GM18951 (cell line): ENCODE data around the gene CEP152.

Experiments used
- POLR2A ChIP-seq: IDR thresholded peaks from 4 replicates; pipeline ENCODE4 v1.6.1; 2011; ENCODE audit warnings: mild to moderate bottlenecking; ENCODE audit not compliant: insufficient read length, insufficient read depth; ENCODE audit errors: extremely low read depth
- in situ Hi-C: fragments of 300-500 bp; cut with MboI; formaldehyde crosslinking; loops from one replicate; pipeline ENCODE4 v1.12.0; 2022; ENCODE audit warnings: low sequenced_read_pairs, mixed read lengths, inconsistent platforms; ENCODE audit not compliant: unreplicated experiment

The CEP152 gene

GRCh38 chr15:48834756-48835155 lies 23.9 kb upstream of the CEP152 start:
- no peak for TF ChIP-seq POLR2A
- in situ Hi-C loops = no loop called here

GRCh38 chr15:48833526-48834239 lies 22.8 kb upstream of the CEP152 start:
- in situ Hi-C loops = no loop called here
- no peak for TF ChIP-seq POLR2A

- no peak for TF ChIP-seq POLR2A
- in situ Hi-C loops = no loop called here
Observed at GRCh38 chr15:48832648-48833047, 21.8 kb upstream of the CEP152 start.

- in situ Hi-C loops = no loop called here
- no peak for TF ChIP-seq POLR2A
Observed at GRCh38 chr15:48828906-48829305, 18.0 kb upstream of the CEP152 start.

GRCh38 chr15:48828471-48828870 lies 17.6 kb upstream of the CEP152 start:
- in situ Hi-C loops = no loop called here
- TF ChIP-seq POLR2A = no peak

- TF ChIP-seq POLR2A = no peak
- in situ Hi-C loops = no loop called here
Observed at GRCh38 chr15:48825075-48825474, 14.2 kb upstream of the CEP152 start.

- in situ Hi-C loops = loop anchor here (25.0 kb wide), 1 partner anchor 461 kb away; no protein-coding TSS in a partner anchor
- TF ChIP-seq POLR2A = no peak
Observed at GRCh38 chr15:48823706-48824105, 12.8 kb upstream of the CEP152 start.

GRCh38 chr15:48823237-48823636 lies 12.4 kb upstream of the CEP152 start:
- in situ Hi-C loops = loop anchor here (25.0 kb wide), 1 partner anchor 461 kb away; no protein-coding TSS in a partner anchor

GRCh38 chr15:48814286-48814685 lies 3.4 kb upstream of the CEP152 start:
- TF ChIP-seq POLR2A = no peak
- in situ Hi-C loops = loop anchor here (25.0 kb wide), 1 partner anchor 452 kb away; no protein-coding TSS in a partner anchor

More at GRCh38 chr15:48823237-48823636, 12.4 kb upstream of the CEP152 start:
- TF ChIP-seq POLR2A = no peak

- in situ Hi-C loops = loop anchor here (25.0 kb wide), 1 partner anchor 449 kb away; no protein-coding TSS in a partner anchor
- TF ChIP-seq POLR2A = no peak
Observed at GRCh38 chr15:48811325-48811958, 573 bp upstream of the CEP152 start.

- in situ Hi-C loops = loop anchor here (25.0 kb wide), 1 partner anchor 444 kb away; no protein-coding TSS in a partner anchor
- TF ChIP-seq POLR2A = no peak
Observed at GRCh38 chr15:48806151-48806550, 4.7 kb downstream of the CEP152 start.

- in situ Hi-C loops = loop anchor here (25.0 kb wide), 1 partner anchor 443 kb away; no protein-coding TSS in a partner anchor
- TF ChIP-seq POLR2A = no peak
Observed at GRCh38 chr15:48805591-48805990, 5.3 kb downstream of the CEP152 start.

- in situ Hi-C loops = loop anchor here (25.0 kb wide), 1 partner anchor 442 kb away; no protein-coding TSS in a partner anchor
- no peak for TF ChIP-seq POLR2A
Observed at GRCh38 chr15:48803877-48804276, 7.0 kb downstream of the CEP152 start.

GRCh38 chr15:48802867-48803266 lies 8.0 kb downstream of the CEP152 start:
- in situ Hi-C loops = loop anchor here (25.0 kb wide), 1 partner anchor 441 kb away; no protein-coding TSS in a partner anchor
- no peak for TF ChIP-seq POLR2A

GRCh38 chr15:48802257-48802656 lies 8.6 kb downstream of the CEP152 start:
- in situ Hi-C loops = loop anchor here (25.0 kb wide), 1 partner anchor 440 kb away; no protein-coding TSS in a partner anchor
- no peak for TF ChIP-seq POLR2A
